Activated CD8-positive, alpha-beta memory T cell treated with anti-CD3 and anti-CD28 coated beads, Interleukin-2, amount 50 U/mL, for 24 hours (primary cell): Measurements from ENCODE around the gene ZNF550.

Experiments
- DNase-seq: peaks from one replicate; pipeline ENCODE4 v3.0.0-alpha.2; 2020; ENCODE audit errors: extremely low read depth

The ZNF550 gene

GRCh38 chr19:57559404-57560025 lies at the start of gene ZNF550:
Gene ZNF550 (minus strand): TSS chr19:57559863. CDS start chr19:57559682, 181 bp downstream.
- peak; percentile 74 for DNase-seq

DNA sequence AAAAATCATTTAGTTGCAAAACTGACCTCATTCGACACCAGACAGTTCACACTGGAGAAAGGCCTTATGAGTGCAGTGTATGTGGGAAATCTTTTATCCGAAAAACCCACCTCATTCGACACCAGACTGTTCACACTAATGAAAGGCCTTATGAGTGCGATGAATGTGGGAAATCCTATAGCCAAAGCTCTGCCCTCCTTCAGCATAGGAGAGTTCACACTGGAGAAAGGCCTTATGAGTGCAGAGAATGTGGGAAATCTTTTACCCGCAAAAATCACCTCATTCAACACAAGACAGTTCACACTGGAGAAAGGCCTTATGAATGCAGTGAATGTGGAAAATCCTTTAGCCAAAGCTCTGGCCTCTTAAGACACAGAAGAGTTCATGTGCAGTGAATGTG lies 47.3 kb upstream of the ZNF550 start:
- no peak for DNase-seq

DNA sequence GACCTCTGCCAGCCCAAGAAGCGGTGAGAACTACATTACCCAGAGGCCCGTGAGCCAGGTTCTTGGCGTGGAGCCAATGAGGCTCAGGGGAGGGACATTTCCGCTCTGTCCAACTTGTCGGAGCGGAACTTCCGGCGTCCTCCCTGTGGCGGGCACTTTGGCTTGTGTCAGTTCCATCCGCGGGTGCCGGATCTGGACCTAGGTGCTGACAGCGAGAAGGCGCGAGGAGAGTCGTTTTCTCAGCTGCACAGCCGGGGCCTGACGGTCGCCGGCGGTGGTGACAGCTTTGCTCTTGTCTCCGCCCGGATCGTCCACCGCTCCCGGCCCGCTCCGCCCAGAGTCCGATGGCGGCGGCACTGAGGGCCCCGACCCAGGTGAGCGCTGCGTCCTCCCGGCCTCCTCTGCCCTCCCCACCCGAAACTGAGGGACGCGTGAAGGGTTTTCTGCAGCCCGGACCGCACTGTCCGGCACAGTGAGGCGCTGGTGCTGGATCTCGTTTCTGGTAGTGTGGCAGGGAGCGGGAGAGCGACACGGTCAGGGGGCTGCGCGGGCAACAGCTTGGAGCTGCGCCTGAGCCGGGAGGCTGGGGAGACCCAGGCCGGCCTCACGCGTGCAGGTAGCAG lies 40.2 kb upstream of the ZNF550 start, which contains the start of gene ZNF530:
Gene ZNF530 (plus strand): TSS at position 125 of the 623 bp plus-strand sequence. CDS start 4,461 bp downstream, outside the sequence.
- DNase-seq = peak; percentile 86

GRCh38 chr19:57599377-57599760 lies 39.7 kb upstream of the ZNF550 start:
- no peak for DNase-seq

GRCh38 chr19:57587529-57587928 lies 27.9 kb upstream of the ZNF550 start:
- no peak for DNase-seq

- DNase-seq = peak; percentile 82
Observed at GRCh38 chr19:57583521-57584416, 24.1 kb upstream of the ZNF550 start, which contains the start of gene ZIK1. Gene ZIK1 (plus strand): TSS chr19:57584145. CDS start chr19:57584357, 212 bp downstream.

DNA sequence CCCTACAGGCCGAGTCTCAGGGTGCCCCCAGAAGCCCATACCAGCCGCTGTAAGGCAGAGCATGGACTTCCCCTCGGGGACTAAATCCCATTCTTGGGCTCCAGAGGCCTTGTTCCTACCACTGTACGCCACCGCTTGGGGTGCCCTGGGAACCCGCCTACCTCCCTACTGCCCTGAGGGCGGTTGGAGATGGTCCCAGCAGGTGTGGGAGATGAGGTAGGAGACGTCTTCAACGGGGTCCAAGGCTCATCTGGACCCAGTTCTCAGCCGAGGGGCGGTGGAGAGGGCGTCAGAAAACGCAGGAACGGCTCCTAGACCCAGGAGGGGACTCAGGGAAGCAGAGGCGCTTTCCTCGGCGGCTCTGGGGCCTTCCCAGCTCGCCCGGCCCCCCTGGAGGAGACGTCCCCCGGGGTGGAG lies 23.4 kb upstream of the ZNF550 start:
- no peak for DNase-seq

DNA sequence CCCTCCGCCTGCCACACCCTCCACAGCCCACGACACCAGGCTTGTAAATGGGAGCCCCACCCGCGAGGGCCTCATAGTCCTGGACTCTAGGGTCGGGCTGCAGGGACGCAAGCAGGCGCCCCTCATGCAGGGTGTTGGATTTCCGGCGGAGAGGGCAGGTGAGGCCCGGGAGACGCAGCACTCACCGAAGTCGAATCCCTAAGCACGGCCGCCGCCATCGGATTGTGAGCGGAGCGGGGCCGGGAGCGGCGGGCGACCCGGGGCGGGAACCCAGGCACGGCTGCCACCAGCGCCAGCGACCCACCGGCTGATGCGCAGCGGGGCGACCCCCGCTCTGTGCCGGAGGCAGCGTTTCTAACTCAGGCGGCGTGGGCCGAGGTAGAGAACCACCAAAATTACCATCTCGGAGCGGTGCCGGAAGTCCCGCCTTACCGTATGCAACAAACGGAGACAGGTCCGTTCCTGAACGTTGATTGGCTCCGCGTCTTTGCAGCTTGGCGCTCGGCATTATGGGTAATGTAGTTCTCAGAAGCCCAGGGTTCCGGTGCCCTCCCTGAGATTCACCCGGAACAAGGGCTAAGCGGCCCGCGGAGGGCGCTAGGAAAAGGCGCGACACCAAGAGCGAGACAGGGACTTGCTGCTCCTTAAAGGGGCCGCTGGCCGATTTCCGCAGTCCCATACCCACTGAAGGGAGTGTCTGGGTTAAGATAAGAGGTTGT lies 19.0 kb upstream of the ZNF550 start, which contains the start of gene ZNF416:
Gene ZNF416 (minus strand): TSS at position 425 of the 719 bp plus-strand sequence. CDS start 207 bp downstream, at position 218.
- DNase-seq = peak; percentile 94

GRCh38 chr19:57576661-57577060 lies 17.0 kb upstream of the ZNF550 start:
- DNase-seq = no peak

DNA sequence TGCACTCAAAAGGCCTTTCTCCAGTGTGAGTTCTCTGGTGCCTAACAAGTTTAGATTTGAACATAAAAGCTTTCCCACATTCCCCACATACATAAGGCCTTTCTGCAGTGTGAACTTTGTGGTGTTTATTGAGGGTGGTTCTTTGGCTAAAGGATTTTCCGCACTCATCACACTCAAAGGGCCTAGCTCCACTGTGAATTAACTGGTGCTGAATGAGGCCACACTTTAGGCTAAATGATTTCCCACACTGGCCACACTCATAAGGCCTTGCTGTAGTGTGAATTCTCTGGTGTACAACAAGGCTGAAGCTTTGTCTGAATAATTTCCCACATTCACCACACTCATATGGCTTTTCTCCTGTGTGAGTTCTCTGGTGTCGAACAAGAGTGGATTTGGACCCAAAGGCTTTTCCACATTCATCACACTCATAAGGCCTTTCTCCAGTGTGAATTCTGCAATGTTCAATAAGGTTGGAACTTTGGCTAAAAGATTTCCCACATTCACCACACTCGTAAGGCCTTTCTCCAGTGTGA lies 12.8 kb upstream of the ZNF550 start:
- no peak for DNase-seq

DNA sequence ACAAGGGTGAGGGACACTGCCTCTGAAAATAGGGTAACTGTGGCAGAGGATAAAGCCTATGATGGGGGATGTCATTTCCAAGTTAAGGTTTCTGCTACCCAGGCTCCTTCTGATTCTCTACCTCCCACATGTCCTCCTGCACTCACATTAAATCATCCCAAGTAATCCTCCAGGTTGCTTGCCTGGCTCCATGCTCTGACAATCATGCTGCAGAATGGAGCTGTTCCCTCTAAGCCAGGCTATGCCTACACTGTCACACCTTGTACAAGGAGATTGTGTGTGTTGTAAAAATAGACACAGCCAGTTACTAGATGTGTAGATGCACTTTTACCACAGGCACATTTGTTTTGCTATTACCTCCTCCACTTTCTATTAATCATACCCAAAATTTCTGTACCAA lies 11.0 kb upstream of the ZNF550 start:
- no peak for DNase-seq

DNA sequence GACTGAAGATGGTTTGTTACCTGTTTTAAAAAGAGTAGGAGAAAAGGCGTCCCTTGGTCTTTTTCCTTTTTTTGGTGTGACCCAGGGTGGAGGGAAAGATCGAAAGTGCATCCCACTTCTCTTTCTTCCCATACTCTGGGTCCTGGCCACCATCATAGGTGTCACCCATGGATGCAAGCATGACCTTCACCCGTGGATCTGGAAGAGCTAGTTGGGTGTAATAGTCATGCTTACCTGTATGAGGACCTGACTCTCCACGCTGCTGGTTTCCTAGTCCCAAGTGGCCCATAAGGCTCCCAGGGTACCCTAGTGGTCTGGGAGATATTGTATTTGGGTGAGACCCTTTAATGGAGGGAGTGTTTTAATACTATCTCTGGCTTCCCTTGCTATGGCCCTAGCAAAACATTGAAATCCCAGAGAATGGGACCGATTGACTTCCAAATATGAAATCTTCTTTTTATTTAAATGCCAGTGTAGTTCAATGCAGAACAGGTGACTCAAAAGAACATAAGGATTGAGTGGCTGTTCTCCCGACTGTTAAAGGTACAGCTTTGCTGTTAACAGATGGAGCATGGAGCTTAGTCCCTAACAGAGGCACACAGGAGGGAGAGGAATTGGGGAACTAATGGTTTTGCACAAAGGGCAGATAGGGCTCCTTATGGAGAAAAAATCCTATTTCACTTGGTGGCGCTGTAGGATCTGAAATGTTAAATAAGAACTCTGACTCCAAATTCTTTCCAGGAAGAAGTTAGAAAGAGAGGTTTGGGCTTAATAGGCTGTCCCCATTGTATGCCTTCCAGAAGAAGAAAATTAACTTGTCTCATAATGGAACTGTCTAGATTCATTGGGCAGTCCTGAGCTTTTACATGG lies 7.0 kb upstream of the ZNF550 start:
- no peak for DNase-seq

- no peak for DNase-seq
Observed at GRCh38 chr19:57563547-57563946, 3.9 kb upstream of the ZNF550 start.

DNA sequence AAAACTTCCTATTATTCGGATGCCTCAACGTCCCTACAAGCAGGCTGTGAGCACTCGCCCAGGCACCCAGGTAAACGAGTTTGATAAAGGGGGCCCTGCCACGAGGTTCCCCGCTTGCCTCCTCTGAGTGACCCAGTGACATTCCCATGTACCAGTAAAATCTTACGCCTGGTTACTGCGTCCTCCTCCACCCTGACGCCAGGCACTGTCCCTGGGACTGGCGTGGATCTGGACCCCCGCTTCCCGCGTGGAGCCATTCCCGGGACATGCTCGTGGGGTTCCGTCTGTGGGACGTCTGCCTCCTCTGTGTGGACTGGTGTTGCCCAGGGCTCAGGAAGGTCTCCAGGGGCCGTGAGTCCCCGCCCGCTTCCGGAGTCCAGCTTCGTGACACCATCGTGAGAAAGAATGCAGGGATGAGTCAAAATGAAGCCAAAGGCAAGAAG lies 407 bp upstream of the ZNF550 start:
- no peak for DNase-seq

DNA sequence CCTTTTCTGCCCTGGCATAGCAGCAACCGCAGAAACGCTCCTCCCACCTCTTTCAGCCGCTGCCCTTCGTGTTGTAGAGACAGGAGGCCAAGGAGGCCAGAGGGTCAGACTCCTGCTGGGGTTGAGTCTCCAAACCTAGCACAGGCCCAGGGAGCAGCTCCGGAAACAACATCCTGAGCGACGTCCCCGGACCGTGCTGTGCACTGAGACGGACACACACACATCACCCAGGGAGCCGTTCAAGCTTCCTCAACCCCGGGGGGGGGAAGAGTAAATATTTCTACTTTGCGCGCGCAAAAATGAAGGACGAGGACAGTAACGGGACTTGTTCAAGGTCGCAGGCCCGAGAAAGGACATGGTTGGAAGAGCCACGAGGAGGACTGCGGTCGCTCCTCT lies 657 bp downstream of the ZNF550 start:
- DNase-seq = no peak

DNA sequence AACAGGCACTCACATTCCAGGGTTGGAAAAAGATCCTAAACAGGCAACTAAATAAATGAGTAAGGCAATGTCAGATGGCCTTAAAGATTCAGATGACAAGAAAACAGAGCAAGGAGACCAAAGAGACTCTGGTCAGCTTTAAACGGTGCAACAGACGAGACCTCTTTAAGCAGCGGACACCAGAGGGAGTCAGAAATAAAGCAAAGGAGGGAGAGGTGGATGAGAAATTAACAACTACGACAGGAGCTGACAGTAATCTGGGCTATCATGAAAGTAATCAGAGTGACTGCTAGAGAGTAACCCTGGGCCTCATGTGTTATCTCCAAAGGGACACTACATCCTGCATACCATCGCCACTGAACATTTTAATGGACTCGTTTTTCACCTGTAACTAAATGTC lies 1.1 kb downstream of the ZNF550 start:
- DNase-seq = no peak

DNA sequence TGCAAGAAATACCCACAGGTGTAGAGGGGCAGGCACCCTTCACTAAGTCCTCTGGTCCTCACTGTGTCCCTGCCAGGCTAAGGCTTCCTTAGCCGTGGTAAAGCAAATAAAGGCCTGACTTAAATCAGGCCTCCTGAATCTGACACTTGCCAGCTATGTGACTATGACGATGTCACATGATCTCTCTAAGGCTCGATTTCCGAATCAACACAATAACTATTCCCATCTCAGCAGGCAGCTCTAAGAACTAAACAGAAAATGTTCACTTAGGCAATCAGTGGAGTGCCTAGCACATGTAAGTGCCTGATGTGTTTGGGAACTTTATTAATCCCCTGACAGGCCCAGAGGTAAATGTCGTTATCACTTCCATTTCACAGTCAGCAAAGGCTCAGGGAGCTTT lies 2.0 kb downstream of the ZNF550 start:
- no peak for DNase-seq

- no peak for DNase-seq
Observed at GRCh38 chr19:57552432-57552831, 7.2 kb downstream of the ZNF550 start.

DNA sequence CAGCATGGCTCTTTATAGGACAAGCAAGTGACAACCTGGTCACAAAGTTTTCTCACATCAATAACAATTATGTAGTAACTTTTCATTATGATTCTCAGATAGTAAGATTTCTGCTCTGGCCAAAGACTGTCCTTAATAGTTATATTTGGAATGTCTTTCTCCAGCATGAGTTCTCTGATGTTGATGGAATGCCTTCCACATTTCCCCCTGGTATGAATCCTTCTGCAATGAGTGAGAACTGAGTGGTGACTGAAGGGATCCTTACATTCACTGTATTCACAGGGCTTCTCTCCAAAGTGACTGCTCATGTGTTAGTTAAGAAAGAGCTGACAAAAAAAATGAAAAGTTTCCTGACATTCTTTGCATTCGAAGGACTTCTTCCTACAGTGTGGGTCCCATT lies 13.2 kb downstream of the ZNF550 start:
- DNase-seq = no peak

DNA sequence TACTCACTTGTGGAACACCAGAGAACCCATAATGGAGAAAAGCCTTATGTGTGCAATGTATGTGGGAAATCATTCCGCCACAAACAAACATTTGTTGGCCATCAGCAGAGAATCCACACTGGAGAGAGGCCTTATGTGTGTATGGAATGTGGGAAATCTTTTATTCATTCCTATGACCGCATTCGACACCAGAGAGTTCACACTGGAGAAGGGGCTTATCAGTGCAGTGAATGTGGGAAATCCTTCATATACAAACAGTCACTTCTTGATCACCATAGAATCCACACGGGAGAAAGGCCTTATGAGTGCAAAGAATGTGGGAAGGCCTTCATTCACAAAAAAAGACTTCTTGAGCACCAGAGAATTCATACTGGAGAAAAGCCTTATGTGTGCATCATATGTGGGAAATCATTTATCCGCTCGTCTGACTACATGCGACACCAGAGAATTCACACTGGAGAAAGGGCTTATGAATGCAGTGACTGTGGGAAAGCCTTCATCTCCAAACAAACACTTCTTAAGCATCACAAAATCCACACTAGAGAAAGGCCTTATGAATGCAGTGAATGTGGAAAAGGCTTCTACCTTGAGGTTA lies 21.6 kb downstream of the ZNF550 start:
- DNase-seq = no peak
